Neural cell (in vitro differentiated cells): Measurements from ENCODE around the gene CD177. TPM values are rescaled to one million over a fixed set of nuclear protein-coding genes. Genes with fewer than 3 reads are reported as not detected.
"Not testable (repeated sequence)": the region's sequence is repeated elsewhere in the genome, so short reads cannot be mapped to it uniquely, and the experiment has no call there.

Source experiments
- H2AFZ ChIP-seq: fragments of 200-600, 300-800 bp; sonication (generic), shearing (Covaris generic); 2 replicates; pipeline ENCODE4 v1.6.0; 2014; ENCODE audit warnings: low read depth, mild to moderate bottlenecking, antibody characterized with exemption, low read length, moderate library complexity
- H3F3A ChIP-seq: fragments of 200-600 bp; shearing (Covaris generic); 2 replicates; pipeline ENCODE4 v1.6.1; 2016; ENCODE audit warnings: mild to moderate bottlenecking, moderate library complexity, mixed read lengths, antibody characterized with exemption, low read length; ENCODE audit not compliant: insufficient read depth, poor library complexity, severe bottlenecking
- H3K27ac ChIP-seq: fragments of 200-600, 300-800 bp; sonication (generic), shearing (Covaris generic); 2 replicates; pipeline ENCODE4 v1.5.1; 2014; ENCODE audit warnings: mild to moderate bottlenecking, low read length, moderate library complexity
- H3K27me3 ChIP-seq: fragments of 300-800, 200-600 bp; sonication (generic), shearing (Covaris generic); 2 replicates; pipeline ENCODE4 v1.6.0; 2014; ENCODE audit warnings: mild to moderate bottlenecking, low read depth, low read length, moderate library complexity; ENCODE audit not compliant: insufficient read depth
- H3K36me3 ChIP-seq: fragments of 300-800, 200-600 bp; sonication (generic), shearing (Covaris generic); 2 replicates; pipeline ENCODE4 v1.5.1; 2014; ENCODE audit warnings: mild to moderate bottlenecking, antibody characterized with exemption, low read length, moderate library complexity; ENCODE audit not compliant: insufficient read depth
- H3K4me2 ChIP-seq: fragments of 300-800, 200-600 bp; sonication (generic), shearing (Covaris generic); 2 replicates; pipeline ENCODE4 v1.6.0; 2014; ENCODE audit warnings: mild to moderate bottlenecking, low read length
- H3K4me3 ChIP-seq: fragments of 300-800, 200-600 bp; sonication (generic), shearing (Covaris generic); 2 replicates; pipeline ENCODE4 v1.5.1; 2014; ENCODE audit warnings: mild to moderate bottlenecking, low read length, moderate library complexity
- H3K79me2 ChIP-seq: fragments of 200-600 bp; shearing (Covaris generic); replicated peaks from 2 replicates; pipeline ENCODE4 v1.6.0; 2014; ENCODE audit warnings: mild to moderate bottlenecking, low read length, moderate library complexity; ENCODE audit not compliant: insufficient read depth
- H3K9ac ChIP-seq: fragments of 300-800, 200-600 bp; sonication (generic), shearing (Covaris generic); 2 replicates; pipeline ENCODE4 v1.6.1; 2016; ENCODE audit warnings: mild to moderate bottlenecking, low read length, mixed read lengths
- H3K9me2 ChIP-seq: fragments of 200-600 bp; shearing (Covaris generic); 2 replicates; pipeline ENCODE4 v1.6.1; 2016; ENCODE audit warnings: mild to moderate bottlenecking, low read length, mixed read lengths; ENCODE audit not compliant: insufficient read depth
- H3K9me3 ChIP-seq: fragments of 200-600, 300-800 bp; sonication (generic), shearing (Covaris generic); 2 replicates; pipeline ENCODE4 v1.6.1; 2016; ENCODE audit warnings: mild to moderate bottlenecking, mixed run types, low read length, moderate library complexity, mixed read lengths
- H4K20me1 ChIP-seq: fragments of 200-600 bp; shearing (Covaris generic); 2 replicates; pipeline ENCODE4 v1.6.1; 2016; ENCODE audit warnings: mild to moderate bottlenecking, mixed run types; ENCODE audit not compliant: insufficient read depth
- EP300 ChIP-seq: fragments of 450-650 bp; conservative IDR thresholded peaks from 2 replicates; pipeline ENCODE4 v1.6.1; 2014; ENCODE audit warnings: antibody characterized with exemption, mild to moderate bottlenecking, moderate library complexity; ENCODE audit not compliant: poor library complexity, severe bottlenecking
- EZH2 ChIP-seq: fragments of 200-600, 300-800 bp; shearing (Covaris generic), sonication (generic); IDR thresholded peaks from 2 replicates; pipeline ENCODE4 v1.6.1; 2014; ENCODE audit warnings: antibody characterized with exemption, low read length, borderline replicate concordance, mild to moderate bottlenecking; ENCODE audit not compliant: insufficient read depth, poor library complexity, severe bottlenecking
- POLR2AphosphoS5 ChIP-seq: IDR thresholded peaks from 2 replicates; pipeline ENCODE4 v1.6.1; 2012
- RAD21 ChIP-seq: fragments of 450-650 bp; conservative IDR thresholded peaks from 2 replicates; pipeline ENCODE4 v1.6.1; 2014; ENCODE audit warnings: antibody characterized with exemption, mild to moderate bottlenecking, moderate library complexity
- SMC3 ChIP-seq: fragments of 450-650 bp; conservative IDR thresholded peaks from 2 replicates; pipeline ENCODE4 v1.6.1; 2014; ENCODE audit warnings: antibody characterized with exemption, mild to moderate bottlenecking, moderate library complexity; ENCODE audit not compliant: poor library complexity
- TAF1 ChIP-seq: IDR thresholded peaks from 2 replicates; pipeline ENCODE4 v1.6.1; 2012; ENCODE audit warnings: low read depth
- polyA plus RNA-seq: library from polyadenylated mRNA; depleted of rRNA; stranded (reverse); fragments of >200 nt; gene quantifications from 2 replicates; pipeline ENCODE4 v1.2.3, GENCODE V29; 2014
- TF ChIP-seq, protein P1 (sequence below): fragments of 450-650 bp; IDR thresholded peaks from 2 replicates; pipeline ENCODE4 v1.5.1; 2014; ENCODE audit warnings: antibody characterized with exemption, mild to moderate bottlenecking, moderate library complexity; ENCODE audit not compliant: poor library complexity, severe bottlenecking

Gene CD177
- polyA plus RNA-seq, 1 donor from 2014 or later, result not detected

DNA sequence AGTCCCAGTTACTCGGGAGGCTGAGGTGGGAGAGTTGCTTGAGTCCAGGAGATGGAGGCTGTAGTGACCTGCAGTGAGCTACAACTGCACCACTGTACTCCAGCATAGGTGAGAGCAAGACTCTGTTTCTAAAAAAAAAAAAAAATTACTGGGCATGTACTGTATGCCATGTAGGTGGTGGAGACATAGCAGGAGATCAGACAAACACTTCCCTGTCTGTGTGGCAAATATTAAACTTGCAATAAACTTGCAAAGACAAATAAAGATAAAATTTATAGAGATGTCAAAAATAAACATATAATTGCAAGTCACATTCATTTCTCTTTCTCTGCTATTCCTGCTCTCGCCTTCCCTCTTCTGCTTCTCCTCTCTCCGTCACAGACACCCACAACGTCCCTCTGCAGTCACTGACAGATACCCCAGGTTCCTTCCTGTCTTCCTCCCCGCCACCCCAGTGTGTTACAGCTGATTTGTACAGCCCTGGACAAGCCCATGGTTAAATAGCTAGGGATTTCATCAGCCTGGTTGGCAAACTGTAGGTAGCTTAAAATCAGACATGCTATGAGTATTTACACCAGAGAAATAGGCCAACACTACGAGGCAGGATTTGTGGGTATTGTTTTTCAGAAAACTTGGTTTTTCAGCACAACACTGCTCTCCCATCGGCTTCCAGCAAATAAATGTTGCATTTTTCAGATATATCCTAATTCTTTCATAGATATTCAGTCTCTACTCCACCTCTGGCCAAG lies 1.3 kb upstream of the CD177 start:
- Histone ChIP-seq H3K9me3 (no peaks in the 10 kb centered on the region), H3K27ac (no peak overlapping the region), H4K20me1 (no peaks in the 10 kb centered on the region), H3K9ac (no peak overlapping the region), H3K4me3 (no peak overlapping the region), H3K27me3 (peaks cover 8% of the 10 kb centered on the region), H3K79me2 (no peaks in the 10 kb centered on the region), H3K4me2 (no peak overlapping the region), H2AFZ (no peak overlapping the region), H3F3A (no peaks in the 10 kb centered on the region), H3K36me3 (no peaks in the 10 kb centered on the region), H3K9me2 (no peaks in the 10 kb centered on the region)
- TF ChIP-seq, protein P1, sequence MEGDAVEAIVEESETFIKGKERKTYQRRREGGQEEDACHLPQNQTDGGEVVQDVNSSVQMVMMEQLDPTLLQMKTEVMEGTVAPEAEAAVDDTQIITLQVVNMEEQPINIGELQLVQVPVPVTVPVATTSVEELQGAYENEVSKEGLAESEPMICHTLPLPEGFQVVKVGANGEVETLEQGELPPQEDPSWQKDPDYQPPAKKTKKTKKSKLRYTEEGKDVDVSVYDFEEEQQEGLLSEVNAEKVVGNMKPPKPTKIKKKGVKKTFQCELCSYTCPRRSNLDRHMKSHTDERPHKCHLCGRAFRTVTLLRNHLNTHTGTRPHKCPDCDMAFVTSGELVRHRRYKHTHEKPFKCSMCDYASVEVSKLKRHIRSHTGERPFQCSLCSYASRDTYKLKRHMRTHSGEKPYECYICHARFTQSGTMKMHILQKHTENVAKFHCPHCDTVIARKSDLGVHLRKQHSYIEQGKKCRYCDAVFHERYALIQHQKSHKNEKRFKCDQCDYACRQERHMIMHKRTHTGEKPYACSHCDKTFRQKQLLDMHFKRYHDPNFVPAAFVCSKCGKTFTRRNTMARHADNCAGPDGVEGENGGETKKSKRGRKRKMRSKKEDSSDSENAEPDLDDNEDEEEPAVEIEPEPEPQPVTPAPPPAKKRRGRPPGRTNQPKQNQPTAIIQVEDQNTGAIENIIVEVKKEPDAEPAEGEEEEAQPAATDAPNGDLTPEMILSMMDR, result no peak
- TF ChIP-seq TAF1 (no peak), SMC3 (no peak), POLR2AphosphoS5 (no peak), EZH2 (no peak)

DNA sequence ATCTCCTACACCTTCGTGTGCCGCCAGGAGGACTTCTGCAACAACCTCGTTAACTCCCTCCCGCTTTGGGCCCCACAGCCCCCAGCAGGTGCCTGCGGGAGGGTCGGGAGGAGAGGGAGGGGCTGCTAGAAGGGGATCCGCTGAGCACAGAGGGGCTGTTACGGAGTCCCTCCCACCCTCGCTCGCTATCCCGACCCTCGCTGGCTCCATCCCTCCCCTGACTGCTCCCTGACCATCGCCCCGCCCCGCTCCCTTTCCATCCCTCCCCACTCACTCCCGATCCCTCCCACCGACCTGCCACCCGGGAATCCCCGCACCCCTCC lies 780 bp downstream of the CD177 start:
- no peak overlapping the region for H3K27ac ChIP-seq
- no peak overlapping the region for H3K4me2 ChIP-seq
- no peak overlapping the region for H3K9ac ChIP-seq
- H4K20me1 ChIP-seq, result no peaks in the 10 kb centered on the region
- H3K79me2 ChIP-seq, result no peaks in the 10 kb centered on the region
- H3F3A ChIP-seq, result no peaks in the 10 kb centered on the region
- H3K27me3 ChIP-seq, result peaks cover 8% of the 10 kb centered on the region
- no peaks in the 10 kb centered on the region for H3K36me3 ChIP-seq
- no peaks in the 10 kb centered on the region for H3K9me3 ChIP-seq
- H2AFZ ChIP-seq, result no peak overlapping the region
- TF ChIP-seq SMC3 (no peak), RAD21 (no peak)
- H3K4me3 ChIP-seq, result peak overlapping the region; percentile 51
- H3K9me2 ChIP-seq, result no peaks in the 10 kb centered on the region

DNA sequence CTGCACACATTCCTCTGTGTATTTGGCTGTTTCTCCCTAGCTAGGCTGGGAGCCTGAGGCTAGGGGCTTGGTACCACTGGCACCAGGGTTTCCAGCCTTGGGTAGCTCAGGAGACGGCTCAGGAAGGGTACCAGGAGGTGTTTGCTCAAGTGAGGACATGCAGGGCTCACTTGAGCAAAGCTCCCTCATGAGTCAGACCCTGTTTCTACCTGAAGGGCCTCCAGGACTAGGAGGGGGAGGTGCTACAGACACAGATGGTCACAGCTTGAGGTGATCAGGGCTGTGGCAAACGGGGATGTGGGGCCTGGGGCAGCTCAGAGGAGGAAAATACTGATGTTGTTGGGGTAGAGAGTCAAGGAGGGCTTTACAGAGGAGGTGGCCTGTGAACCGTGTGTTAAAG lies 3.3 kb downstream of the CD177 start:
- not testable (repeated sequence) for H3K9ac ChIP-seq, H3K36me3 ChIP-seq

DNA sequence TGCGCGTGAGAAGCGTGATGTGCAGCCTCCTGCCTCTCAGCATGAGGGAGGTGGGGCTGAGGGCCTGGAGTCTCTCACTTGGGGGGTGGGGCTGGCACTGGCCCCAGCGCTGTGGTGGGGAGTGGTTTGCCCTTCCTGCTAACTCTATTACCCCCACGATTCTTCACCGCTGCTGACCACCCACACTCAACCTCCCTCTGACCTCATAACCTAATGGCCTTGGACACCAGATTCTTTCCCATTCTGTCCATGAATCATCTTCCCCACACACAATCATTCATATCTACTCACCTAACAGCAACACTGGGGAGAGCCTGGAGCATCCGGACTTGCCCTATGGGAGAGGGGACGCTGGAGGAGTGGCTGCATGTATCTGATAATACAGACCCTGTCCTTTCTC lies 8.7 kb downstream of the CD177 start:
- no peaks in the 10 kb centered on the region for H3K9me3 ChIP-seq
- no peak overlapping the region for H3K4me2 ChIP-seq
- no peak overlapping the region for H2AFZ ChIP-seq
- H3K27me3 ChIP-seq, result no peaks in the 10 kb centered on the region
- no peak overlapping the region for H3K27ac ChIP-seq
- no peak overlapping the region for H3K4me3 ChIP-seq
- no peaks in the 10 kb centered on the region for H3F3A ChIP-seq
- H3K9ac ChIP-seq, result no peak overlapping the region
- no peaks in the 10 kb centered on the region for H3K79me2 ChIP-seq
- no peaks in the 10 kb centered on the region for H3K9me2 ChIP-seq
- TF ChIP-seq EP300, result no peak
- TF ChIP-seq SMC3, result no peak
- H4K20me1 ChIP-seq, result no peaks in the 10 kb centered on the region
- H3K36me3 ChIP-seq, result no peaks in the 10 kb centered on the region

More for the DNA sequence above, 3.3 kb downstream of the CD177 start:
- not testable (repeated sequence) for H2AFZ ChIP-seq, H3K9me3 ChIP-seq, H3K9me2 ChIP-seq, H3F3A ChIP-seq, H3K27ac ChIP-seq, H3K27me3 ChIP-seq, H3K79me2 ChIP-seq, H4K20me1 ChIP-seq, H3K4me2 ChIP-seq, H3K4me3 ChIP-seq
